HG02678 (cell line): ENCODE measurements around the gene PACRG.

Experiments used
- ATAC-seq: cut with Tn5 transposase; IDR thresholded peaks from one replicate; pipeline ENCODE4 v1.9.1; 2021; ENCODE audit warnings: mild to moderate bottlenecking, moderate library complexity; ENCODE audit not compliant: unreplicated experiment

The PACRG gene

GRCh38 chr6:162862462-162862861 lies 134.7 kb downstream of the PACRG start:
- no peak for ATAC-seq

GRCh38 chr6:162862941-162863340 lies 135.2 kb downstream of the PACRG start:
- no peak for ATAC-seq

- ATAC-seq: no peak
Measured at GRCh38 chr6:162863821-162864220, 136.0 kb downstream of the PACRG start.

- ATAC-seq: no peak
Measured at GRCh38 chr6:162864911-162865310, 137.1 kb downstream of the PACRG start.

GRCh38 chr6:162866656-162867055 lies 138.9 kb downstream of the PACRG start:
- ATAC-seq: no peak

- ATAC-seq: no peak
Measured at GRCh38 chr6:162868397-162868796, 140.6 kb downstream of the PACRG start.

- ATAC-seq: no peak
Measured at GRCh38 chr6:162871966-162872365, 144.2 kb downstream of the PACRG start.

- ATAC-seq: no peak
Measured at GRCh38 chr6:162873537-162873936, 145.8 kb downstream of the PACRG start.

GRCh38 chr6:162875070-162875469 lies 147.3 kb downstream of the PACRG start:
- ATAC-seq: no peak

- no peak for ATAC-seq
Measured at GRCh38 chr6:162882801-162883481, 155.2 kb downstream of the PACRG start.

GRCh38 chr6:162887981-162888689 lies 160.4 kb downstream of the PACRG start:
- no peak for ATAC-seq

- no peak for ATAC-seq
Measured at GRCh38 chr6:162889303-162889702, 161.5 kb downstream of the PACRG start.

- no peak for ATAC-seq
Measured at GRCh38 chr6:162898011-162898410, 170.2 kb downstream of the PACRG start.

GRCh38 chr6:162899148-162899547 lies 171.4 kb downstream of the PACRG start:
- no peak for ATAC-seq

GRCh38 chr6:162900503-162900902 lies 172.7 kb downstream of the PACRG start:
- no peak for ATAC-seq

GRCh38 chr6:162904069-162904663 lies 176.4 kb downstream of the PACRG start:
- no peak for ATAC-seq

GRCh38 chr6:162906479-162906878 lies 178.7 kb downstream of the PACRG start:
- ATAC-seq: no peak

GRCh38 chr6:162907876-162908481 lies 180.2 kb downstream of the PACRG start:
- peak; percentile 50 for ATAC-seq

GRCh38 chr6:162913206-162913605 lies 185.4 kb downstream of the PACRG start:
- ATAC-seq: no peak

- ATAC-seq: no peak
Measured at GRCh38 chr6:162917506-162917905, 189.7 kb downstream of the PACRG start.

- ATAC-seq: no peak
Measured at GRCh38 chr6:162921062-162921461, 193.3 kb downstream of the PACRG start.
